IMR-90 (cell line): Measurements from ENCODE around the gene C3orf80. TPM values are rescaled to one million over a fixed set of nuclear protein-coding genes. Genes with fewer than 3 reads are reported as not detected.
"Not testable (repeated sequence)": the region's sequence is repeated elsewhere in the genome, so short reads cannot be mapped to it uniquely, and the experiment has no call there.

Source experiments
- ATAC-seq: fragments of 200-7000 bp; cut with Tn5 transposase; 2 replicates; pipeline ENCODE4 v1.9.1; 2020; ENCODE audit warnings: low read depth, mild to moderate bottlenecking, moderate library complexity
- BruUV-seq: library from RNA; stranded (reverse); fragments of 400-500 nt; replicated peaks from 2 replicates; lab custom pipeline; 2021; lab: Mats Ljungman, UMichigan
- CTCF ChIA-PET: fragments of 300-600 bp; formaldehyde crosslinking; extraction: SDS; loops from one replicate; lab custom pipeline; 2021; ENCODE audit warnings: antibody characterized with exemption; lab: Yijun Ruan, JAX
- POLR2A ChIA-PET: fragments of 300-600 bp; sonication (Branson Sonifier 250); formaldehyde crosslinking; loops from one replicate; lab custom pipeline; 2022; ENCODE audit warnings: antibody characterized with exemption; ENCODE audit not compliant: unreplicated experiment; lab: Charles Lee
- DNase-seq: peaks from one replicate; pipeline ENCODE4 v3.0.0; 2013
- H2AFZ ChIP-seq: replicated peaks from 2 replicates; pipeline ENCODE3; 2013; ENCODE audit warnings: low read length, mild to moderate bottlenecking; ENCODE audit not compliant: poor library complexity
- H2AK5ac ChIP-seq: 2 replicates; pipeline ENCODE4 v1.6.1; 2013; ENCODE audit warnings: low read depth, low read length, inconsistent platforms
- H2AK9ac ChIP-seq: replicated peaks from 2 replicates; pipeline ENCODE3; 2013; ENCODE audit warnings: mild to moderate bottlenecking, low read depth, low read length, moderate library complexity; ENCODE audit not compliant: poor library complexity
- H2BK120ac ChIP-seq: 2 replicates; pipeline ENCODE4 v1.6.1; 2013; ENCODE audit warnings: low read depth, low read length, inconsistent platforms
- H2BK15ac ChIP-seq: 3 replicates; pipeline ENCODE4 v1.6.1; 2013; ENCODE audit warnings: low read depth, low read length, inconsistent platforms
- H2BK20ac ChIP-seq: 2 replicates; pipeline ENCODE4 v1.6.1; 2013; ENCODE audit warnings: low read depth, mild to moderate bottlenecking, inconsistent platforms, low read length, moderate library complexity
- H2BK5ac ChIP-seq: 2 replicates; pipeline ENCODE4 v1.6.1; 2013; ENCODE audit warnings: mild to moderate bottlenecking, low read depth, low read length, inconsistent platforms; ENCODE audit not compliant: poor library complexity, severe bottlenecking
- H3K14ac ChIP-seq: replicated peaks from 2 replicates; pipeline ENCODE4 v1.6.1; 2013; ENCODE audit warnings: low read depth, low read length, inconsistent platforms
- H3K18ac ChIP-seq: 2 replicates; pipeline ENCODE4 v1.6.1; 2013; ENCODE audit warnings: low read depth, low read length, control low read depth
- H3K23ac ChIP-seq: 2 replicates; pipeline ENCODE4 v1.6.1; 2013; ENCODE audit warnings: low read depth, low read length, inconsistent platforms
- H3K27ac ChIP-seq: 2 replicates; pipeline ENCODE4 v1.5.1; 2013; ENCODE audit warnings: mild to moderate bottlenecking, control low read depth, low read length; ENCODE audit not compliant: insufficient read depth
- H3K27me3 ChIP-seq: 2 replicates; pipeline ENCODE4 v1.6.1; 2013; ENCODE audit warnings: low read length; ENCODE audit not compliant: control insufficient read depth, insufficient read depth
- H3K36me3 ChIP-seq: 2 replicates; pipeline ENCODE4 v1.6.1; 2013; ENCODE audit warnings: low read length, mixed read lengths; ENCODE audit not compliant: control insufficient read depth, insufficient read depth
- H3K4ac ChIP-seq: 2 replicates; pipeline ENCODE4 v1.6.1; 2013; ENCODE audit warnings: low read depth, low read length, inconsistent platforms
- H3K4me1 ChIP-seq: 2 replicates; pipeline ENCODE4 v1.6.1; 2013; ENCODE audit warnings: low read length, mixed read lengths; ENCODE audit not compliant: control insufficient read depth, insufficient read depth
- H3K4me2 ChIP-seq: 2 replicates; pipeline ENCODE4 v1.6.1; 2013; ENCODE audit warnings: low read depth, mild to moderate bottlenecking, control low read depth, low read length, moderate library complexity
- H3K4me3 ChIP-seq: 2 replicates; pipeline ENCODE4 v1.5.1; 2013; ENCODE audit warnings: low read depth, mild to moderate bottlenecking, control low read depth, low read length, moderate library complexity; ENCODE audit not compliant: insufficient read depth
- H3K56ac ChIP-seq: 2 replicates; pipeline ENCODE4 v1.6.1; 2013; ENCODE audit warnings: low read length, inconsistent platforms; ENCODE audit not compliant: insufficient read depth; ENCODE audit errors: extremely low read depth
- H3K79me1 ChIP-seq, 2 experiments: 2 replicates each; pipeline ENCODE4 v1.6.1; 2013; ENCODE audit warnings: low read length in 2 of 2, inconsistent platforms in 1 of 2, low read depth in 1 of 2
- H3K9ac ChIP-seq: 2 replicates; pipeline ENCODE4 v1.6.1; 2013; ENCODE audit warnings: low read depth, low read length, control low read depth
- H3K9me1 ChIP-seq: 2 replicates; pipeline ENCODE4 v1.6.1; 2013; ENCODE audit warnings: low read length, inconsistent platforms; ENCODE audit not compliant: insufficient read depth
- H3K9me3 ChIP-seq: 2 replicates; pipeline ENCODE4 v1.6.1; 2013; ENCODE audit warnings: low read length; ENCODE audit not compliant: control insufficient read depth, insufficient read depth
- H4K20me1 ChIP-seq: 2 replicates; pipeline ENCODE4 v1.6.1; 2013; ENCODE audit warnings: low read length, inconsistent platforms; ENCODE audit not compliant: insufficient read depth
- H4K5ac ChIP-seq: 2 replicates; pipeline ENCODE4 v1.6.1; 2013; ENCODE audit warnings: mild to moderate bottlenecking, low read depth, low read length, control low read depth
- H4K8ac ChIP-seq, 2 experiments: 2 replicates each; pipeline ENCODE4 v1.6.1; 2013; ENCODE audit warnings: low read depth in 2 of 2, low read length in 2 of 2, control low read depth in 1 of 2, inconsistent platforms in 1 of 2
- H4K91ac ChIP-seq: 2 replicates; pipeline ENCODE4 v1.6.1; 2013; ENCODE audit warnings: low read depth, low read length, inconsistent platforms; ENCODE audit not compliant: insufficient read depth
- WGBS, 2 experiments: methylation state at CpG; one replicate each; pipeline versions ENCODE4 v1.1.5 to v1.1.7; 2013; ENCODE audit warnings: missing lambda C conversion rate in 2 of 2; ENCODE audit not compliant: insufficient read length in 1 of 2; ENCODE audit errors: extremely low coverage in 2 of 2; 5-methylcytosine and 5-hydroxymethylcytosine counted together
- dilution Hi-C: fragments of 300-500 bp; cut with HindIII; formaldehyde crosslinking; loops from one replicate; pipeline ENCODE4 v1.14.3; 2018; ENCODE audit warnings: low sequenced_read_pairs; ENCODE audit not compliant: unreplicated experiment
- in situ Hi-C: fragments of 300-500 bp; cut with MboI; formaldehyde crosslinking; loops from 3 replicates; pipeline ENCODE4 v1.14.3; 2019; ENCODE audit warnings: low sequenced_read_pairs, inconsistent platforms, mixed read lengths
- intact Hi-C: fragments of 100-400 bp; cut with micrococcal nuclease; formaldehyde crosslinking; loops from 2 replicates; pipeline ENCODE4 v1.10.0; 2022
- polyA plus RNA-seq, 3 experiments: library from polyadenylated mRNA; depleted of rRNA; stranded (reverse); fragments of >200 nt; gene quantifications; 2 replicates each; pipeline ENCODE4 v1.2.3, GENCODE V29; 2012; ENCODE audit warnings: low replicate concordance in 1 of 3
- total RNA-seq: library from RNA; depleted of rRNA; stranded (reverse); fragments of >200 nt; gene quantifications from 2 replicates; pipeline ENCODE4 v1.2.3, GENCODE V29; 2012

The C3orf80 gene
- total and polyA plus RNA-seq, 2 of the 4 experiments (the other 2 are of a cell fraction): not detected

- H3K23ac ChIP-seq, H3K9ac ChIP-seq, H3K18ac ChIP-seq, H3K9me3 ChIP-seq, ATAC-seq, H3K4ac ChIP-seq, dilution Hi-C loops, POLR2A ChIA-PET, DNase-seq, H2AFZ ChIP-seq, H4K8ac ChIP-seq, H3K14ac ChIP-seq, H2AK5ac ChIP-seq, H4K5ac ChIP-seq, H2BK120ac ChIP-seq, H3K56ac ChIP-seq, H3K4me3 ChIP-seq, H3K27me3 ChIP-seq, intact Hi-C loops, H3K9me1 ChIP-seq, H3K4me1 ChIP-seq, CTCF ChIA-PET, in situ Hi-C loops, H3K4me2 ChIP-seq, H4K20me1 ChIP-seq, H4K91ac ChIP-seq, H3K79me1 ChIP-seq, H2BK5ac ChIP-seq, H3K27ac ChIP-seq, H3K36me3 ChIP-seq, H2AK9ac ChIP-seq, H2BK15ac ChIP-seq, BruUV-seq, H2BK20ac ChIP-seq: not testable (repeated sequence)
- no CpG with 5 or more reads among the region's 4 CpGs for WGBS, 2 experiments
Observed at GRCh38 chr3:160179403-160179802, 45.8 kb upstream of the C3orf80 start.
